KMS-11 (cell line): ENCODE data around the gene MMRN1.

Experiments
- H2AFZ ChIP-seq: fragments of 200-600 bp; sonication (generic); 2 replicates; pipeline ENCODE4 v1.6.1; 2016; ENCODE audit warnings: antibody characterized with exemption, mixed run types, low read depth
- H3K27ac ChIP-seq: fragments of 200-600 bp; sonication (generic); 2 replicates; pipeline ENCODE4 v1.6.1; 2016; ENCODE audit warnings: mild to moderate bottlenecking, mixed run types
- H3K27me3 ChIP-seq: fragments of 200-600 bp; sonication (generic); 2 replicates; pipeline ENCODE4 v1.6.1; 2017; ENCODE audit warnings: mild to moderate bottlenecking, low read depth, mixed run types, moderate library complexity; ENCODE audit not compliant: insufficient read depth
- H3K36me3 ChIP-seq: fragments of 200-600 bp; sonication (generic); 2 replicates; pipeline ENCODE4 v1.6.1; 2017; ENCODE audit warnings: mild to moderate bottlenecking, mixed run types; ENCODE audit not compliant: insufficient read depth
- H3K4me1 ChIP-seq: fragments of 200-600 bp; sonication (generic); 2 replicates; pipeline ENCODE4 v1.6.1; 2016; ENCODE audit warnings: mild to moderate bottlenecking, low read depth, mixed run types; ENCODE audit not compliant: poor library complexity, severe bottlenecking
- H3K4me2 ChIP-seq: fragments of 200-600 bp; sonication (generic); 2 replicates; pipeline ENCODE4 v1.7.0; 2016; ENCODE audit warnings: mild to moderate bottlenecking, mixed run types
- H3K4me3 ChIP-seq: fragments of 200-600 bp; sonication (generic); IDR thresholded peaks from 2 replicates; pipeline ENCODE4 v1.6.1; 2017; ENCODE audit warnings: low read depth, low read length, mixed read lengths; ENCODE audit not compliant: insufficient read depth
- H3K79me2 ChIP-seq: fragments of 200-600 bp; sonication (generic); 2 replicates; pipeline ENCODE4 v1.6.1; 2016; ENCODE audit warnings: low read depth, mixed run types; ENCODE audit not compliant: insufficient read depth
- H3K9ac ChIP-seq: fragments of 200-600 bp; sonication (generic); 2 replicates; pipeline ENCODE4 v1.6.1; 2016; ENCODE audit warnings: mild to moderate bottlenecking, mixed run types
- H4K20me1 ChIP-seq: fragments of 200-600 bp; sonication (generic); 2 replicates; pipeline ENCODE4 v1.6.1; 2016; ENCODE audit warnings: mild to moderate bottlenecking, mixed run types; ENCODE audit not compliant: insufficient read depth
- CTCF ChIP-seq: fragments of 200-600 bp; sonication (generic); conservative IDR thresholded peaks from 2 replicates; pipeline ENCODE4 v1.6.1; 2017; ENCODE audit warnings: low read depth, mild to moderate bottlenecking, antibody characterized with exemption, low read length, moderate library complexity, mixed read lengths

Gene MMRN1

GRCh38 chr4:89915937-89916336 lies 21.3 kb downstream of the MMRN1 start:
- Histone ChIP-seq H3K4me1 (no peaks in the 10 kb centered on the region), H3K27ac (no peak overlapping the region), H3K4me2 (no peak overlapping the region), H3K9ac (no peak overlapping the region), H3K79me2 (no peaks in the 10 kb centered on the region), H2AFZ (no peak overlapping the region), H4K20me1 (no peaks in the 10 kb centered on the region), H3K27me3 (no peaks in the 10 kb centered on the region), H3K36me3 (no peaks in the 10 kb centered on the region), H3K4me3 (no peak overlapping the region)
- no peak for TF ChIP-seq CTCF

- H3K9ac ChIP-seq, result no peak overlapping the region
- no peak overlapping the region for H3K27ac ChIP-seq
- no peak for TF ChIP-seq CTCF
- H3K4me3 ChIP-seq, result no peak overlapping the region
- no peaks in the 10 kb centered on the region for H3K27me3 ChIP-seq
- no peaks in the 10 kb centered on the region for H3K4me1 ChIP-seq
- H2AFZ ChIP-seq, result no peak overlapping the region
- H3K36me3 ChIP-seq, result no peaks in the 10 kb centered on the region
- H3K4me2 ChIP-seq, result no peak overlapping the region
- no peaks in the 10 kb centered on the region for H3K79me2 ChIP-seq
- no peaks in the 10 kb centered on the region for H4K20me1 ChIP-seq
Measured at GRCh38 chr4:89922848-89923416, 28.3 kb downstream of the MMRN1 start.

- no peaks in the 10 kb centered on the region for H4K20me1 ChIP-seq
- H3K9ac ChIP-seq, result no peak overlapping the region
- H3K27ac ChIP-seq, result no peak overlapping the region
- TF ChIP-seq CTCF, result no peak
- no peak overlapping the region for H3K4me3 ChIP-seq
- H3K27me3 ChIP-seq, result no peaks in the 10 kb centered on the region
- no peaks in the 10 kb centered on the region for H3K79me2 ChIP-seq
- H2AFZ ChIP-seq, result no peak overlapping the region
- H3K36me3 ChIP-seq, result no peaks in the 10 kb centered on the region
- H3K4me2 ChIP-seq, result no peak overlapping the region
- H3K4me1 ChIP-seq, result no peaks in the 10 kb centered on the region
Measured at GRCh38 chr4:89928838-89929237, 34.2 kb downstream of the MMRN1 start.

GRCh38 chr4:89929425-89930159 lies 34.9 kb downstream of the MMRN1 start:
- H3K9ac ChIP-seq, result no peak overlapping the region
- H3K27ac ChIP-seq, result no peak overlapping the region
- H4K20me1 ChIP-seq, result no peaks in the 10 kb centered on the region
- H3K4me1 ChIP-seq, result no peaks in the 10 kb centered on the region
- H3K79me2 ChIP-seq, result no peaks in the 10 kb centered on the region
- no peak overlapping the region for H3K4me3 ChIP-seq
- no peaks in the 10 kb centered on the region for H3K27me3 ChIP-seq
- no peaks in the 10 kb centered on the region for H3K36me3 ChIP-seq
- H3K4me2 ChIP-seq, result no peak overlapping the region
- TF ChIP-seq CTCF, result no peak
- no peak overlapping the region for H2AFZ ChIP-seq
